CD14-positive monocyte (primary cell): Measurements from ENCODE around the gene VIPR1. TPM values are rescaled to one million over a fixed set of nuclear protein-coding genes. Genes with fewer than 3 reads are reported as not detected.

ENCODE experiments used
- DNase-seq, 3 donors: peaks; one replicate each; pipeline ENCODE4 v3.0.0-alpha.2; 2011 to 2022
- H2AFZ ChIP-seq: 2 replicates; pipeline ENCODE4 v1.6.0; 2012; ENCODE audit warnings: mild to moderate bottlenecking, low read depth, low read length, inconsistent platforms; ENCODE audit not compliant: insufficient read depth, poor library complexity, severe bottlenecking
- H3K27ac ChIP-seq, 2 donors: 1 replicate in 1 of 2; 2 replicates in 1 of 2; pipeline ENCODE4 v1.5.1; 2012 to 2013; ENCODE audit warnings: low read length in 2 of 2, control low read depth in 1 of 2, inconsistent platforms in 1 of 2, low read depth in 1 of 2, mild to moderate bottlenecking in 1 of 2
- H3K27me3 ChIP-seq, 2 donors: one replicate each; pipeline versions ENCODE4 v1.6.0 to v1.6.1; 2011 to 2013; ENCODE audit warnings: low read length in 2 of 2; ENCODE audit not compliant: control insufficient read depth in 2 of 2, insufficient read depth in 2 of 2
- H3K36me3 ChIP-seq, 2 donors: replicated peaks in 1 of 2; 1 replicate in 1 of 2; 2 replicates in 1 of 2; pipeline versions ENCODE4 v1.5.1 to v1.6.1; 2012 to 2013; ENCODE audit warnings: low read length in 2 of 2, control low read depth in 1 of 2, inconsistent platforms in 1 of 2, mild to moderate bottlenecking in 1 of 2; ENCODE audit not compliant: insufficient read depth in 2 of 2, control insufficient read depth in 1 of 2
- H3K4me1 ChIP-seq, 2 donors: 1 replicate in 1 of 2; 2 replicates in 1 of 2; pipeline versions ENCODE4 v1.5.1 to v1.6.1; 2012 to 2013; ENCODE audit warnings: low read length in 2 of 2, control low read depth in 1 of 2, inconsistent platforms in 1 of 2, mild to moderate bottlenecking in 1 of 2, moderate library complexity in 1 of 2; ENCODE audit not compliant: insufficient read depth in 2 of 2, control insufficient read depth in 1 of 2
- H3K4me2 ChIP-seq: replicated peaks from 2 replicates; pipeline ENCODE3; 2012; ENCODE audit warnings: low read length, moderate library complexity, mild to moderate bottlenecking; ENCODE audit not compliant: poor library complexity, severe bottlenecking; ENCODE audit errors: extremely low read depth
- H3K4me3 ChIP-seq, 3 experiments: fragments of 200-600 bp in 1 of 3; sonication (generic) in 1 of 3; replicated peaks in 1 of 3; 1 replicate in 2 of 3; 2 replicates in 1 of 3; pipeline ENCODE4 v1.5.1; 2011 to 2013; ENCODE audit warnings: low read length in 3 of 3, mild to moderate bottlenecking in 3 of 3, control low read depth in 2 of 3, low read depth in 2 of 3, inconsistent platforms in 1 of 3, moderate library complexity in 1 of 3
- H3K79me2 ChIP-seq: 2 replicates; pipeline ENCODE4 v1.6.0; 2012; ENCODE audit warnings: mild to moderate bottlenecking, control low read depth, inconsistent platforms, low read length, moderate library complexity; ENCODE audit not compliant: insufficient read depth
- H3K9ac ChIP-seq: 2 replicates; pipeline ENCODE4 v1.6.0; 2017; ENCODE audit warnings: low read length, mild to moderate bottlenecking; ENCODE audit not compliant: insufficient read depth, poor library complexity, severe bottlenecking
- H3K9me3 ChIP-seq, 2 donors: replicated peaks in 1 of 2; 1 replicate in 1 of 2; 2 replicates in 1 of 2; pipeline versions ENCODE4 v1.5.1 to v1.6.1; 2012 to 2013; ENCODE audit warnings: low read length in 2 of 2, control low read depth in 1 of 2; ENCODE audit not compliant: control insufficient read depth in 1 of 2, insufficient read depth in 1 of 2
- H4K20me1 ChIP-seq: 2 replicates; pipeline ENCODE4 v1.6.0; 2012; ENCODE audit warnings: mild to moderate bottlenecking, low read length, control low read depth, moderate library complexity; ENCODE audit not compliant: insufficient read depth
- H3K27ac Mint-ChIP-seq, 7 donors: one replicate each; pipeline ENCODE4 v1.8.0; 2020; ENCODE audit warnings: mild to moderate bottlenecking in 7 of 7, mixed read lengths in 7 of 7, moderate library complexity in 6 of 7, inconsistent platforms in 2 of 7
- H3K27me3 Mint-ChIP-seq, 3 donors: one replicate each; pipeline ENCODE4 v1.8.0; 2021 to 2022; ENCODE audit warnings: low read depth in 3 of 3, mild to moderate bottlenecking in 3 of 3, mixed read lengths in 3 of 3, moderate library complexity in 3 of 3, inconsistent platforms in 1 of 3
- H3K36me3 Mint-ChIP-seq, 2 donors: one replicate each; pipeline ENCODE4 v1.8.0; 2020; ENCODE audit warnings: mixed read lengths in 2 of 2, inconsistent platforms in 1 of 2, mild to moderate bottlenecking in 1 of 2
- H3K4me1 Mint-ChIP-seq: one replicate; pipeline ENCODE4 v1.8.0; 2020; ENCODE audit warnings: mild to moderate bottlenecking, mixed read lengths
- H3K4me3 Mint-ChIP-seq, 2 donors: one replicate each; pipeline ENCODE4 v1.8.0; 2020; ENCODE audit warnings: mild to moderate bottlenecking in 2 of 2, mixed read lengths in 2 of 2, moderate library complexity in 1 of 2
- H3K9me3 Mint-ChIP-seq, 7 donors: one replicate each; pipeline ENCODE4 v1.8.0; 2020 to 2022; ENCODE audit warnings: mixed read lengths in 7 of 7, mild to moderate bottlenecking in 6 of 7, moderate library complexity in 6 of 7, inconsistent platforms in 2 of 7
- CTCF ChIP-seq: fragments of 200-600 bp; IDR thresholded peaks from one replicate; pipeline ENCODE4 v1.8.0; 2022; ENCODE audit warnings: antibody characterized with exemption, mild to moderate bottlenecking
- WGBS: methylation state at CpG from one replicate; pipeline ENCODE4 v1.1.5; 2013; ENCODE audit warnings: missing lambda C conversion rate; ENCODE audit not compliant: insufficient coverage; 5-methylcytosine and 5-hydroxymethylcytosine counted together
- intact Hi-C, 2 donors: fragments of 100-400 bp; cut with micrococcal nuclease; formaldehyde crosslinking; loops; one replicate each; pipeline versions ENCODE4 v1.15.0 to v1.15.1; 2023
- polyA plus RNA-seq, 3 donors: library from polyadenylated mRNA; depleted of rRNA in 1 of 3; unstranded in 2 of 3; stranded (reverse) in 1 of 3; fragments of 300-500 nt in 2 of 3; fragments of >200 nt in 1 of 3; fragmentation: Illumina TruSeq in 2 of 3; gene quantifications; 1 replicate in 2 of 3; 2 replicates in 1 of 3; pipeline ENCODE4 v1.2.3, GENCODE V29; 2012 to 2021

The VIPR1 gene
- polyA plus RNA-seq, 3 donors, result 15.5 to 80.9 (median 16.0) TPM

DNA sequence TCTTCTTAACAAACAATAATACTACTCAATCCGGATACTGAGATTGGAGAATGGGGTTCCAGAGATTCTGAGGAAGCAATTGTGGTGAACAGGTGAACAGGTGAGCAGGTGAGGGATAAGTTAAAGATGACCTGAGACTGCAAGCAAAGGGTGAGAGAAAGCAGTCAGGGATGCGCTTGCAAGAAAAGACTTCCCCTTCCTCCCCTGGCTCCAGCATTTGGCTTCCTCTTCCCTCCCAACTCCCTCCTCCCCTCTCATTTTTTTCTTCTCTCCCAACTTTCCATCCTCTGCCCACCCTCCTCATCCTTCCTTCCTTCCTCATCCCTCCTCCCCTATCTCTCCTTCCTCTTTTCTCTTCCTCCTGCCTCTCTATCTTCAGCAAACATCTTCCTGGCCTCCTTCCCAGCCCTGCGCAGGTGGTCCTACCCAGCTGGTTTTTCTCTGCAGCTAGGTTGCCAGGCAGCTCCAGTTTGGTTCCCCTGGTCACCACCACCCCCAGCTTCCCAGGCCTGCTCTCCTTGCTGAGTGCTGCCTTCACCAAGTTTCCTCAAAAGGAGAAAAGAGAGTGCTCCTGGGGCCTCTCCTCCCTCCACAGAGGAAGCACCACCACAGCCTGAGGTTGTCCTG is 10.4 kb upstream of the VIPR1 start:
- intact Hi-C loops, result loop anchor here in 1 of 2 donors (10.0 kb wide), 1 partner anchor 253 kb away; no protein-coding TSS in a partner anchor
- Mint-ChIP-seq H3K4me3 (peak overlapping the region in 1 of 2 donors; percentile 77), H3K9me3 (peaks cover 0 to 9% (median 5%) of the 10 kb centered on the region in 7 donors), H3K4me1 (peaks cover 57% of the 10 kb centered on the region), H3K27ac (peak overlapping the region; percentile 73 to 96 (median 87)), H3K36me3 (peaks cover 0 to 8% of the 10 kb centered on the region in 2 donors), H3K27me3 (peaks cover under 1 to 5% (median 4%) of the 10 kb centered on the region in 3 donors)
- Histone ChIP-seq H3K4me3 (peak overlapping the region in 1 of 3 experiments; percentile 53), H3K36me3 (no peaks in the 10 kb centered on the region), H3K27me3 (no peaks in the 10 kb centered on the region), H3K9me3 (peaks cover 0 to 3% of the 10 kb centered on the region in 2 donors), H3K27ac (peak overlapping the region; percentile 51 to 86), H4K20me1 (no peaks in the 10 kb centered on the region), H3K79me2 (no peaks in the 10 kb centered on the region), H3K4me2 (peak overlapping the region; percentile 54), H2AFZ (peak overlapping the region; percentile 9), H3K9ac (no peak overlapping the region), H3K4me1 (peaks cover 60 to 66% of the 10 kb centered on the region in 2 donors)
- peak in 2 of 3 donors; percentile 35 to 47 for DNase-seq
- TF ChIP-seq CTCF, result no peak
- 0% methylated on average over 1 of the region's 3 CpGs for WGBS

- Mint-ChIP-seq H3K4me1 (peaks cover 53% of the 10 kb centered on the region), H3K36me3 (peaks cover 0 to 8% of the 10 kb centered on the region in 2 donors), H3K4me3 (peak overlapping the region in 1 of 2 donors; percentile 59), H3K27me3 (peaks cover 3 to 10% (median 5%) of the 10 kb centered on the region in 3 donors), H3K9me3 (peaks cover 0 to 4% (median under 1%) of the 10 kb centered on the region in 7 donors), H3K27ac (peak overlapping the region; percentile 73 to 96 (median 87))
- Histone ChIP-seq H3K4me3 (peak overlapping the region in 1 of 3 experiments; percentile 53), H3K79me2 (no peaks in the 10 kb centered on the region), H3K36me3 (no peaks in the 10 kb centered on the region), H3K27me3 (no peaks in the 10 kb centered on the region), H3K4me2 (peak overlapping the region; percentile 54), H3K9ac (no peak overlapping the region), H2AFZ (peak overlapping the region; percentile 9), H3K4me1 (peaks cover 55 to 60% of the 10 kb centered on the region in 2 donors), H3K9me3 (no peaks in the 10 kb centered on the region), H4K20me1 (no peaks in the 10 kb centered on the region), H3K27ac (peak overlapping the region; percentile 51 to 86)
- intact Hi-C loops, result loop anchor here in 1 of 2 donors (10.0 kb wide), 1 partner anchor 252 kb away; no protein-coding TSS in a partner anchor
- WGBS, result 100% methylated on average over 1 of the region's 6 CpGs
- no peak for TF ChIP-seq CTCF
- peak; percentile 31 to 61 (median 59) for DNase-seq
These were observed 9.8 kb upstream of the VIPR1 start for GRCh38 chr3:42492508-42493080.
